PC-9 (cell line): ENCODE data around the gene ABLIM2.

Source experiments
- EZH2 ChIP-seq: fragments of 200-600 bp; sonication (generic); IDR thresholded peaks from 2 replicates; pipeline ENCODE4 v1.8.0; 2017; ENCODE audit warnings: antibody characterized with exemption, low read depth
- TF ChIP-seq, protein P1 (sequence below): fragments of 200-600 bp; sonication (generic); conservative IDR thresholded peaks from 2 replicates; pipeline ENCODE4 v1.6.1; 2017; ENCODE audit warnings: mixed run types, antibody characterized with exemption, mild to moderate bottlenecking, moderate library complexity

DNA sequence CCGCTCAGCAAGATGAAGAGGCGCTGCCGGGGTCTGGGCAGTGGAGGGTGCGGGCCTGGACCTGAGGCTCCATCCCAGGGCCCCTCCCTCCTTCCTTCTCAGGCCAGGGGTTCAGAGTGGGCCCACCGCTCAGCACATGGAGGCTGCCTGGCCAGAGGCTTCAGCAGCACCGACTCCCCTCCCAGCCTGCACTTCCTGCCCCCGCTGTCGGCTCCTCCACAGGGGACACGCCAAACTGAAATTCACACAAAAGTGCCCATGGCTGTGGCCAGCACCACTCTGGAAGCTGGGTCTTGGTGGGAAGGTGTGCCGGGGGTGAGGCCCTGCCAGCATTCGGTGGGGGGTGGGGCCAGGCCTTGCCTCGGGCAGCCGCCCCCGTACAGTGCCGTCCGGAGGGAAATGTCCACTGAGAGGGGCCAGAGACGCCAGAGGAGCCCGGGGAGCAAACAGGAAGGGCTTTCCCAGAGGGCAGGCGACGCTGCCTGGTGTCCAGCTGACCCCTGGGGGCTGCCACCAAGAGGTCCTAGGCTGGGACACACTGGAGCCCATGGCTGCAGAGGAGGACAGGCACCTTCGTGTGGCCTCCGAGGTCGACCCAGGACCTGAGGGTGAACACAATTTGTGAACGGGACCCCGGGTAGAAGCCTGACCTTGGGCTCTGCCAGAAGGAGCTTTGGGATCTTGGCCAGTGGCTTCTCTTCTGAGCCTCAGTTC is 134.4 kb downstream of the ABLIM2 start:
- TF ChIP-seq EZH2: no peak
- TF ChIP-seq, protein P1, sequence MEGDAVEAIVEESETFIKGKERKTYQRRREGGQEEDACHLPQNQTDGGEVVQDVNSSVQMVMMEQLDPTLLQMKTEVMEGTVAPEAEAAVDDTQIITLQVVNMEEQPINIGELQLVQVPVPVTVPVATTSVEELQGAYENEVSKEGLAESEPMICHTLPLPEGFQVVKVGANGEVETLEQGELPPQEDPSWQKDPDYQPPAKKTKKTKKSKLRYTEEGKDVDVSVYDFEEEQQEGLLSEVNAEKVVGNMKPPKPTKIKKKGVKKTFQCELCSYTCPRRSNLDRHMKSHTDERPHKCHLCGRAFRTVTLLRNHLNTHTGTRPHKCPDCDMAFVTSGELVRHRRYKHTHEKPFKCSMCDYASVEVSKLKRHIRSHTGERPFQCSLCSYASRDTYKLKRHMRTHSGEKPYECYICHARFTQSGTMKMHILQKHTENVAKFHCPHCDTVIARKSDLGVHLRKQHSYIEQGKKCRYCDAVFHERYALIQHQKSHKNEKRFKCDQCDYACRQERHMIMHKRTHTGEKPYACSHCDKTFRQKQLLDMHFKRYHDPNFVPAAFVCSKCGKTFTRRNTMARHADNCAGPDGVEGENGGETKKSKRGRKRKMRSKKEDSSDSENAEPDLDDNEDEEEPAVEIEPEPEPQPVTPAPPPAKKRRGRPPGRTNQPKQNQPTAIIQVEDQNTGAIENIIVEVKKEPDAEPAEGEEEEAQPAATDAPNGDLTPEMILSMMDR: no peak
